B cell (primary cell): ENCODE data around the gene ASPSCR1. TPM values are rescaled to one million over a fixed set of nuclear protein-coding genes. Genes with fewer than 3 reads are reported as not detected.

Source experiments
- ATAC-seq: fragments of 200-7000 bp; cut with Tn5 transposase; one replicate; pipeline ENCODE4 v1.10.0; 2021; ENCODE audit warnings: low read depth, mild to moderate bottlenecking, moderate number of reproducible peaks, moderate library complexity
- CTCF ChIA-PET: fragments of 350-600 bp; sonication (Branson Sonifier 250); formaldehyde crosslinking; loops from one replicate; lab custom pipeline; 2021; ENCODE audit warnings: antibody characterized with exemption, inconsistent platforms; lab: Charles Lee
- POLR2A ChIA-PET: fragments of 350-600 bp; sonication (Branson Sonifier 250); formaldehyde crosslinking; loops from one replicate; lab custom pipeline; 2021; ENCODE audit warnings: antibody characterized with exemption; lab: Charles Lee
- DNase-seq: peaks from one replicate; pipeline ENCODE4 v3.0.0; 2013
- H2AFZ ChIP-seq: 2 replicates; pipeline ENCODE4 v1.6.1; 2012; ENCODE audit warnings: mild to moderate bottlenecking, low read depth, low read length; ENCODE audit not compliant: insufficient read depth, poor library complexity, severe bottlenecking
- H3K27ac ChIP-seq, 2 donors: 1 replicate in 1 of 2; 2 replicates in 1 of 2; pipeline ENCODE4 v1.5.1; 2012 to 2013; ENCODE audit warnings: low read length in 2 of 2, mild to moderate bottlenecking in 2 of 2, moderate library complexity in 1 of 2
- H3K27me3 ChIP-seq, 4 experiments: fragments of 200-600 bp in 1 of 4; sonication (generic) in 1 of 4; replicated peaks in 1 of 4; 1 replicate in 2 of 4; 2 replicates in 2 of 4; pipeline versions ENCODE4 v1.6.1 to v1.7.0; 2013 to 2016; ENCODE audit warnings: low read length in 3 of 4, mild to moderate bottlenecking in 2 of 4, mixed read lengths in 1 of 4, moderate library complexity in 1 of 4; ENCODE audit not compliant: insufficient read depth in 4 of 4, control insufficient read depth in 3 of 4; ENCODE audit errors: control extremely low read depth in 1 of 4
- H3K36me3 ChIP-seq, 2 experiments: replicated peaks in 1 of 2; 1 replicate in 1 of 2; 2 replicates in 1 of 2; pipeline versions ENCODE4 v1.6.1 to v1.7.1; 2013; ENCODE audit warnings: low read length in 1 of 2; ENCODE audit not compliant: insufficient read depth in 2 of 2, control insufficient read depth in 1 of 2; ENCODE audit errors: control extremely low read depth in 1 of 2, extremely low read depth in 1 of 2
- H3K4me1 ChIP-seq, 2 donors: fragments of 200-600 bp in 1 of 2; sonication (generic) in 1 of 2; 1 replicate in 1 of 2; 2 replicates in 1 of 2; pipeline versions ENCODE4 v1.5.1 to v1.6.1; 2013 to 2017; ENCODE audit warnings: low read length in 2 of 2; ENCODE audit not compliant: control insufficient read depth in 2 of 2, insufficient read depth in 2 of 2
- H3K4me2 ChIP-seq: replicated peaks from 2 replicates; pipeline ENCODE3; 2012; ENCODE audit warnings: mild to moderate bottlenecking, low read depth, low read length; ENCODE audit not compliant: poor library complexity, severe bottlenecking
- H3K4me3 ChIP-seq, 5 experiments: fragments of 200-600 bp in 1 of 5; sonication (generic) in 1 of 5; 1 replicate in 3 of 5; 2 replicates in 2 of 5; pipeline versions ENCODE4 v1.5.1 to v1.7.0; 2011 to 2016; ENCODE audit warnings: low read length in 4 of 5, mild to moderate bottlenecking in 4 of 5, low read depth in 2 of 5, control low read depth in 1 of 5, moderate library complexity in 1 of 5; ENCODE audit not compliant: insufficient read depth in 1 of 5; ENCODE audit errors: control extremely low read depth in 1 of 5, extremely low read depth in 1 of 5
- H3K79me2 ChIP-seq: fragments of 200-600 bp; sonication (generic); one replicate; pipeline ENCODE4 v1.6.0; 2016; ENCODE audit warnings: low read length; ENCODE audit not compliant: control insufficient read depth, insufficient read depth
- H3K9ac ChIP-seq: fragments of 200-600 bp; sonication (generic); 2 replicates; pipeline ENCODE4 v1.6.1; 2017; ENCODE audit warnings: mild to moderate bottlenecking, low read length, moderate library complexity
- H3K9me3 ChIP-seq, 3 donors: one replicate each; pipeline versions ENCODE4 v1.6.1 to v1.7.1; 2013; ENCODE audit warnings: low read length in 2 of 3; ENCODE audit not compliant: control insufficient read depth in 2 of 3, insufficient read depth in 1 of 3; ENCODE audit errors: control extremely low read depth in 1 of 3
- H4K20me1 ChIP-seq: 2 replicates; pipeline ENCODE4 v1.6.0; 2012; ENCODE audit warnings: mild to moderate bottlenecking, low read length; ENCODE audit not compliant: insufficient read depth, control insufficient read depth, poor library complexity, severe bottlenecking
- H3K27ac Mint-ChIP-seq: one replicate; pipeline ENCODE4 v1.8.0; 2021; ENCODE audit warnings: mixed read lengths
- H3K27me3 Mint-ChIP-seq: one replicate; pipeline ENCODE4 v1.8.0; 2021; ENCODE audit warnings: mixed read lengths
- H3K4me1 Mint-ChIP-seq: one replicate; pipeline ENCODE4 v1.8.0; 2021; ENCODE audit warnings: mixed read lengths
- H3K4me3 Mint-ChIP-seq: one replicate; pipeline ENCODE4 v1.8.0; 2021; ENCODE audit warnings: mixed read lengths
- H3K9me3 Mint-ChIP-seq: one replicate; pipeline ENCODE4 v1.8.0; 2022; ENCODE audit warnings: mixed read lengths; ENCODE audit not compliant: insufficient read depth
- CTCF ChIP-seq: fragments of 200-600 bp; IDR thresholded peaks from one replicate; pipeline ENCODE4 v1.8.0; 2022; ENCODE audit warnings: antibody characterized with exemption, mild to moderate bottlenecking
- EZH2 ChIP-seq: IDR thresholded peaks from 2 replicates; pipeline ENCODE4 v1.6.1; 2012; ENCODE audit warnings: borderline replicate concordance, low read depth, mild to moderate bottlenecking, moderate library complexity, low read length; ENCODE audit not compliant: insufficient read depth, poor library complexity, severe bottlenecking
- WGBS: methylation state at CpG from one replicate; pipeline ENCODE4 v1.1.5; 2013; ENCODE audit warnings: missing lambda C conversion rate; ENCODE audit not compliant: insufficient coverage; 5-methylcytosine and 5-hydroxymethylcytosine counted together
- intact Hi-C: fragments of 100-400 bp; cut with micrococcal nuclease; formaldehyde crosslinking; loops from one replicate; pipeline ENCODE4 v1.10.0; 2022
- polyA plus RNA-seq: library from polyadenylated mRNA; depleted of rRNA; stranded (reverse); fragments of >200 nt; gene quantifications from 2 replicates; pipeline ENCODE4 v1.2.3, GENCODE V29; 2012
- total RNA-seq, 2 donors: library from RNA; stranded (reverse); fragments of 120-200 nt in 1 of 2; gene quantifications; 1 replicate in 1 of 2; 2 replicates in 1 of 2; pipeline versions ENCODE4 v1.2.3 to v1.2.4, GENCODE V29; 2013 to 2022

ASPSCR1 gene
- total and polyA plus RNA-seq, 2 donors (not counting 1 experiment from before 2014, with no cell fraction given): 34.0 to 46.7 TPM

- Histone ChIP-seq H4K20me1 (no peaks in the 10 kb centered on the region), H3K36me3 (peaks cover 0 to 5% of the 10 kb centered on the region in 2 experiments), H3K4me2 (no peak overlapping the region), H3K9me3 (no peaks in the 10 kb centered on the region), H3K4me1 (no peaks in the 10 kb centered on the region), H2AFZ (no peak overlapping the region), H3K27me3 (no peaks in the 10 kb centered on the region), H3K4me3 (no peak overlapping the region), H3K9ac (no peak overlapping the region), H3K27ac (no peak overlapping the region), H3K79me2 (no peaks in the 10 kb centered on the region)
- WGBS: 87% methylated on average over 20 of the region's 20 CpGs
- H3K9me3 Mint-ChIP-seq: no peaks in the 10 kb centered on the region
- ChIA-PET POLR2A (no interaction called here), CTCF (no interaction called here)
- intact Hi-C loops: no loop called here
- ATAC-seq (no peak), DNase-seq (no peak)
- H3K4me3 Mint-ChIP-seq: no peak overlapping the region
- TF ChIP-seq CTCF: no peak
- TF ChIP-seq EZH2: no peak
- H3K4me1 Mint-ChIP-seq: no peaks in the 10 kb centered on the region
- no peaks in the 10 kb centered on the region for H3K27me3 Mint-ChIP-seq
- H3K27ac Mint-ChIP-seq: no peak overlapping the region
Observed at GRCh38 chr17:82012261-82012639, 34.8 kb downstream of the ASPSCR1 start.

GRCh38 chr17:82012640-82013295 lies 35.3 kb downstream of the ASPSCR1 start:
- ChIA-PET CTCF (no interaction called here), POLR2A (no interaction called here)
- Histone ChIP-seq H3K36me3 (peaks cover 0 to 8% of the 10 kb centered on the region in 2 experiments), H3K4me2 (no peak overlapping the region), H4K20me1 (no peaks in the 10 kb centered on the region), H3K9ac (no peak overlapping the region), H3K27me3 (no peaks in the 10 kb centered on the region), H3K4me1 (no peaks in the 10 kb centered on the region), H3K79me2 (no peaks in the 10 kb centered on the region), H3K4me3 (no peak overlapping the region), H2AFZ (no peak overlapping the region), H3K27ac (no peak overlapping the region), H3K9me3 (no peaks in the 10 kb centered on the region)
- Mint-ChIP-seq H3K4me3 (no peak overlapping the region), H3K27me3 (no peaks in the 10 kb centered on the region), H3K4me1 (no peaks in the 10 kb centered on the region), H3K9me3 (no peaks in the 10 kb centered on the region), H3K27ac (no peak overlapping the region)
- DNase-seq (no peak), ATAC-seq (no peak)
- TF ChIP-seq EZH2 (no peak), CTCF (no peak)
- intact Hi-C loops: no loop called here
- WGBS: 92% methylated on average over 12 of the region's 19 CpGs
